Uterus (tissue), 4 donors: ENCODE data around the gene UBE2H. TPM values are rescaled to one million over a fixed set of nuclear protein-coding genes. Genes with fewer than 3 reads are reported as not detected.
"Not testable (repeated sequence)": the region's sequence is repeated elsewhere in the genome, so short reads cannot be mapped to it uniquely, and the experiment has no call there.

Experiments
- DNase-seq, 2 donors: peaks; one replicate each; pipeline ENCODE4 v3.0.0-alpha.2; 2019 to 2020
- H3K27ac ChIP-seq, 2 donors: fragments of 200-600 bp; sonication (generic); 1 replicate in 1 of 2; 2 replicates in 1 of 2; pipeline ENCODE4 v1.5.1; 2016 to 2018
- H3K27me3 ChIP-seq, 2 donors: fragments of 200-600 bp; sonication (generic); one replicate each; pipeline ENCODE4 v1.5.1; 2018 to 2019; ENCODE audit warnings: control low read depth in 1 of 2
- H3K36me3 ChIP-seq, 2 donors: fragments of 200-600 bp; sonication (generic); one replicate each; pipeline ENCODE4 v1.5.1; 2019; ENCODE audit warnings: control low read depth in 1 of 2
- H3K4me1 ChIP-seq, 2 donors: fragments of 200-600 bp; sonication (generic); one replicate each; pipeline ENCODE4 v1.5.1; 2018 to 2019; ENCODE audit warnings: control low read depth in 1 of 2
- H3K4me3 ChIP-seq, 2 donors: fragments of 200-600 bp; sonication (generic); 1 replicate in 1 of 2; 2 replicates in 1 of 2; pipeline ENCODE4 v1.5.1; 2018 to 2019; ENCODE audit warnings: mild to moderate bottlenecking in 1 of 2
- H3K9me3 ChIP-seq, 2 donors: fragments of 200-600 bp; sonication (generic); one replicate each; pipeline ENCODE4 v1.5.1; 2019; ENCODE audit warnings: control low read depth in 1 of 2
- POLR2A ChIP-seq, 2 donors: fragments of 450-650 bp; IDR thresholded peaks; one replicate each; pipeline ENCODE4 v1.6.1; 2016; ENCODE audit warnings: antibody characterized with exemption in 2 of 2, mild to moderate bottlenecking in 1 of 2, moderate library complexity in 1 of 2
- intact Hi-C: fragments of 100-400 bp; cut with DNase I; formaldehyde crosslinking; loops from one replicate; pipeline ENCODE4 v1.15.1; 2023; ENCODE audit warnings: low total_unique reads
- total RNA-seq, 4 donors: library from RNA; depleted of rRNA in 3 of 4; stranded (reverse); fragments of >200 nt in 3 of 4; gene quantifications; one replicate each; pipeline versions ENCODE4 v1.1.0 to v1.2.4, GENCODE V29; 2014 to 2023
- TF ChIP-seq, protein P1 (sequence below), 4 experiments: fragments of 200-600 bp in 2 of 4; fragments of 450-650 bp in 2 of 4; sonication (generic) in 2 of 4; IDR thresholded peaks; one replicate each; pipeline ENCODE4 v1.5.1; 2016 to 2019; ENCODE audit warnings: antibody characterized with exemption in 4 of 4, mild to moderate bottlenecking in 2 of 4, moderate library complexity in 1 of 4
- donor health status: DM: yes; HTN: yes; CAD: no.

The UBE2H gene
- total RNA-seq, 4 donors from 2014 or later = 35.4 to 99.8 (median 53.1) TPM

DNA sequence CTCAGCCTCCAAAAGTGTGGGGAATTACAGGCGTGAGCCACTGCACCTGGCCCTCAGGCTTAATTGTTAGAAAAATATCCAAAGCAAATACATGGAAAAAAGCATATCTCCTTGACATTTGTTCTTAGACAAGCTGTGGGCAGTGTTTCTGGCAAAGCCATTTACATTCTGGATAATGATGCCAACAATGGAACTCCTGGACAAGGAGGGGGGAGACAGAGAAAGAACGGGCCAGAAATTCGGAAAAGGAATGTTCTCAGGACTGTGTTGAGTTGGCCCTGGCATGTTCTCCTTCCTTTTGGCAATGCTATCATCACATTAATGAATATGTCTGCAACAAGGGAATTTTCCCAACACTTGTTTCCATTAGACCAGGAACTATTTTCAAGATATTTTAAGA, 88.7 kb downstream of the UBE2H start:
- Histone ChIP-seq H3K36me3 (no peaks in the 10 kb centered on the region), H3K27ac (peak overlapping the region; percentile 68 to 85), H3K9me3 (no peaks in the 10 kb centered on the region), H3K4me3 (no peak overlapping the region), H3K4me1 (peaks cover 18% of the 10 kb centered on the region in 2 donors), H3K27me3 (no peaks in the 10 kb centered on the region)
- intact Hi-C loops = no loop called here
- TF ChIP-seq POLR2A (IDR thresholded peaks at IDR 0.05) = no peak
- TF ChIP-seq, protein P1, sequence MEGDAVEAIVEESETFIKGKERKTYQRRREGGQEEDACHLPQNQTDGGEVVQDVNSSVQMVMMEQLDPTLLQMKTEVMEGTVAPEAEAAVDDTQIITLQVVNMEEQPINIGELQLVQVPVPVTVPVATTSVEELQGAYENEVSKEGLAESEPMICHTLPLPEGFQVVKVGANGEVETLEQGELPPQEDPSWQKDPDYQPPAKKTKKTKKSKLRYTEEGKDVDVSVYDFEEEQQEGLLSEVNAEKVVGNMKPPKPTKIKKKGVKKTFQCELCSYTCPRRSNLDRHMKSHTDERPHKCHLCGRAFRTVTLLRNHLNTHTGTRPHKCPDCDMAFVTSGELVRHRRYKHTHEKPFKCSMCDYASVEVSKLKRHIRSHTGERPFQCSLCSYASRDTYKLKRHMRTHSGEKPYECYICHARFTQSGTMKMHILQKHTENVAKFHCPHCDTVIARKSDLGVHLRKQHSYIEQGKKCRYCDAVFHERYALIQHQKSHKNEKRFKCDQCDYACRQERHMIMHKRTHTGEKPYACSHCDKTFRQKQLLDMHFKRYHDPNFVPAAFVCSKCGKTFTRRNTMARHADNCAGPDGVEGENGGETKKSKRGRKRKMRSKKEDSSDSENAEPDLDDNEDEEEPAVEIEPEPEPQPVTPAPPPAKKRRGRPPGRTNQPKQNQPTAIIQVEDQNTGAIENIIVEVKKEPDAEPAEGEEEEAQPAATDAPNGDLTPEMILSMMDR (IDR thresholded peaks at IDR 0.05) = no peak
- DNase-seq = peak; percentile 32 to 57

DNA sequence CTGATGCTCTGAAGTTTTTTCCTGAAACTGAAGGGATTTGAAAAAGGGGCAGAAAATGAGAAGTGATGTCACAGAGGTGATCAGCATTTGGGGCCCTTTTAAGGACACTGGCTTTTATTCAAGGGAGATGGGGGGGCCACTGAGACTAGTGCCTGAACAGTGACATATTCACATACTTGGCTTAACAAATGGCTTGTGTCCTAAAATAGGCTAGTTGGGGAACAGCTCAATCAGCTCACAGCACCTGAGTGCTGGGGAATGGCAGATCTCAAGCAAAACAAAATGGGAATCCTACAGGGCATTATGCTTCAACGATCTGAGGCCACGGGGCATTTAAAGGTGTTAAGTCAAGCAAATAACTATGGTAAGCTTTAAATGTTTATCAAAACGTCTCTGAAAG, 90.1 kb downstream of the UBE2H start:
- H3K4me1 ChIP-seq = peaks cover 18% of the 10 kb centered on the region in 2 donors

DNA sequence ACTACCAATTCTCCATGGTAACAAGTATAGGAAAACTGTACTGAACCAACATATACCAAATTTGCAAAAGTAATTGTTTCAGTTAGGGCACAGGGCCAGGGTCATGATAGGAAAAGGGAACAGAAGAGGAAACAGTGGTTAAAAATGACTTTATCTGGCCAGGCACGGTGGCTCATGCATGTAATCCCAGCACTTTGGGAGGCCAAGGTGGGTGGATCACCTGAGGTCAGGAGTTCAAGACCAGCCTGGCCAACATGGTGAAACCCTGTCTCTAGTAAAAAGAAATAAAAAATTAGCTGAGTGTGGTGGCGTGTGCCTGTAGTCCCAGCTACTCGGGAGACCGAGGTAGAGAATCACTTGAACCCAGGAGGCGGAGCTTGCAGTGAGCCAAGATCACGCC, 92.0 kb downstream of the UBE2H start:
- peaks cover 14 to 23% of the 10 kb centered on the region in 2 donors for H3K4me1 ChIP-seq
- H3K27me3 ChIP-seq, H3K9me3 ChIP-seq, DNase-seq, H3K4me3 ChIP-seq, H3K36me3 ChIP-seq, intact Hi-C loops: not testable (repeated sequence)
- H3K27ac ChIP-seq = peak overlapping the region in 1 of 2 donors; percentile 85

More for the DNA sequence above, 90.1 kb downstream of the UBE2H start:
- no peak for TF ChIP-seq POLR2A (IDR thresholded peaks at IDR 0.05)
- TF ChIP-seq, protein P1 (IDR thresholded peaks at IDR 0.05) = no peak
- intact Hi-C loops = no loop called here
- Histone ChIP-seq H3K9me3 (no peaks in the 10 kb centered on the region), H3K36me3 (no peaks in the 10 kb centered on the region), H3K4me3 (no peak overlapping the region), H3K27ac (peak overlapping the region; percentile 68 to 85), H3K27me3 (no peaks in the 10 kb centered on the region)
- no peak for DNase-seq

DNA sequence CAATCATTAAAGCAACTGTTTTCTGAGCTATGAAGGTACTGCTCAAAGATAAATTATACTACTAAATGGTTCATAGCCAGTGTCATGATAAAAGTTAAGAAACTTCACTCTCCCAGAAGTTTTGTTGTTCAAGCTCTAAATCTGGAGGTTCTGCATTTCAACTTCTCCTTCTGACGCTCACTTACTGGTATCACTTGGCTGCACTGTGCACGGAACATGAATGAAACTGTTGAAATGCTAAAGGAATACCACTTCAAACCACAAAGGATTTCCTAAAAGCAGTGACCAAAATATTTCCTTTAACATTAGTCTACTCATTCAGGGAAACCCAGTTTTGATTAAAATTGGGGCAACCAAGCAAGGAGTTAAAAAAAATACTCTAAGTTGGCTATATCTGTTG, 93.6 kb downstream of the UBE2H start:
- Histone ChIP-seq H3K36me3 (no peaks in the 10 kb centered on the region), H3K27ac (peak overlapping the region in 1 of 2 donors; percentile 50), H3K27me3 (no peaks in the 10 kb centered on the region), H3K4me3 (no peak overlapping the region), H3K9me3 (no peaks in the 10 kb centered on the region), H3K4me1 (peaks cover 3 to 19% of the 10 kb centered on the region in 2 donors)
- DNase-seq = no peak
- TF ChIP-seq, protein P1 (IDR thresholded peaks at IDR 0.05) = no peak
- TF ChIP-seq POLR2A (IDR thresholded peaks at IDR 0.05) = no peak
- intact Hi-C loops = no loop called here

DNA sequence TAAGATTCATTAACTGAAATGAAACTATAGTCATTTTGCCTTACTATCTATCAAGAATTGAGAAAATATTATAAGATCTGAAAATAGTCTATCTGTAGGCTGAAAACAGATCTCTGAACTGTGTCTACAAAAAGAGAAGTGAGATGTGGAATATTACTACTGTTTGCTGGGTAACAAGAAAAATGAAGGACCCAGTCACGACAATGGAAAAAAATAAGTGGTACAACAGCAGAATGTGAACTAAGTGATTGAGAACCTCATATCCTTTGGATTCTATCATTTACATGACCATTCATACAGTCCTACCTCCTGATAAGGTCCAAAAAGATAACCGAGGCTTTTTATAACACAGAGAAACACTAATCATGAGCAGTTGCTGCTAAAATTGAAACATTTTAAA, 94.3 kb downstream of the UBE2H start:
- Histone ChIP-seq H3K9me3 (no peaks in the 10 kb centered on the region), H3K27me3 (no peaks in the 10 kb centered on the region), H3K27ac (peak overlapping the region; percentile 11 to 50), H3K4me3 (no peak overlapping the region), H3K36me3 (no peaks in the 10 kb centered on the region), H3K4me1 (peaks cover 5 to 14% of the 10 kb centered on the region in 2 donors)
- no peak for DNase-seq
- intact Hi-C loops = no loop called here
- TF ChIP-seq, protein P1 (IDR thresholded peaks at IDR 0.05) = no peak
- TF ChIP-seq POLR2A (IDR thresholded peaks at IDR 0.05) = no peak

DNA sequence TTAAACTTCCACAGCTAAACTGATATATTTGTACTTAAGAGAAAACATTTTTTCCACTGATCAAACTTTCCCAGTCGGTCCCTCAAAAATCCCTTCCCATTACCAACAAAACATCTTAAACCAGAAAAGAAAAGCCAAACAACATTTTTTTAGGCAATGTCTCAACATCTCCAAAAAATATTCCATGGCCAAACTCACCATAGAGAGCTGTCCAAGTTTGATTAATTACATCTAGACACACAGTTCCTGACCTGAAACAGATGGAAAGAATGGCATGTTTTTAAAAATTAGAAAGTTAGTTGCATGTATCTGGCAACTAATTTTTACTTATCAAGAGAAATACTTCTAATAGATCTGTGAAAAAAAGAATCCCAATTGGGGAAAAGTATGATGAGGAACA, 95.4 kb downstream of the UBE2H start:
- intact Hi-C loops = no loop called here
- TF ChIP-seq, protein P1 (IDR thresholded peaks at IDR 0.05) = no peak
- TF ChIP-seq POLR2A (IDR thresholded peaks at IDR 0.05) = no peak
- no peak overlapping the region for H3K4me3 ChIP-seq
- no peaks in the 10 kb centered on the region for H3K27me3 ChIP-seq
- peaks cover 5 to 8% of the 10 kb centered on the region in 2 donors for H3K4me1 ChIP-seq
- no peaks in the 10 kb centered on the region for H3K36me3 ChIP-seq
- H3K27ac ChIP-seq = peak overlapping the region in 1 of 2 donors; percentile 50
- DNase-seq = no peak
- no peaks in the 10 kb centered on the region for H3K9me3 ChIP-seq
